Gastrocnemius medialis (tissue), 4 donors: Measurements from ENCODE around the gene TOMM6.

Experiments used
- POLR2A ChIP-seq, 2 donors: fragments of 450-650 bp; IDR thresholded peaks; one replicate each; pipeline ENCODE4 v1.6.1; 2017; ENCODE audit warnings: antibody characterized with exemption in 2 of 2, mild to moderate bottlenecking in 2 of 2, moderate library complexity in 2 of 2
- TF ChIP-seq, protein P1 (sequence below), 5 experiments: fragments of 450-650 bp in 3 of 5; fragments of 200-600 bp in 2 of 5; sonication (generic) in 2 of 5; IDR thresholded peaks in 4 of 5; conservative IDR thresholded peaks in 1 of 5; 1 replicate in 4 of 5; 2 replicates in 1 of 5; pipeline ENCODE4 v1.5.1; 2016 to 2019; ENCODE audit warnings: antibody characterized with exemption in 5 of 5, mild to moderate bottlenecking in 3 of 5, moderate library complexity in 3 of 5

DNA sequence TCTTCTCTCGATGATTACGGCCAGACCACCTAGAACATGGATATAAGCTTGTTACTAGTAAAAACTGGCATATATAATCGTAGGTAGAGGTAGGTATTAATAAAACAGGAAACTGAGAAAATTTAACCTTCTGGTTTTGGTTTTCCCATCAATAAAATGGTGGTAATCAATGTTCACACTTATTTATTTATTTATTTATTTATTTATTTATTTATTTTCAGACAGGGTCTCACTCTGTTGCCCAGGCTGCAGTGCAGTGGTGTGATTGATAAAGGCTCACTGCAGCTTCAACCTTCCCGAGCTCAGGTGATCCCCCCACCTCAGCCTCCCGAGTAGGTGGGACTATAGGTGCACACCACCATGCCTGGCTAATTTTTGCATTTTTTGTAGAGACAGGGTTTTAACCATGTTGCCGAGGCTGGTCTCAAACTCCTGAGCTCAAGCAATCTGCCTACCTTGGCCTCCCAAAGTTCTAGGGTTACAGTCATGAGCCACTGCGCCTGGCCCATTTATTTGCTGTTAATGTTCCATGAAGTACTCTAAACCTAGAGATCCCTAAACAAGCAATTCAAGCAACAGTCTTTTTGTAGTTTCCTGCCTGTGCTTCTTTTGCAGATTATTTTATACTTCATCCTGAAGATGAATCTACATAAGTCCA is 11.5 kb downstream of the TOMM6 start:
- TF ChIP-seq, protein P1, sequence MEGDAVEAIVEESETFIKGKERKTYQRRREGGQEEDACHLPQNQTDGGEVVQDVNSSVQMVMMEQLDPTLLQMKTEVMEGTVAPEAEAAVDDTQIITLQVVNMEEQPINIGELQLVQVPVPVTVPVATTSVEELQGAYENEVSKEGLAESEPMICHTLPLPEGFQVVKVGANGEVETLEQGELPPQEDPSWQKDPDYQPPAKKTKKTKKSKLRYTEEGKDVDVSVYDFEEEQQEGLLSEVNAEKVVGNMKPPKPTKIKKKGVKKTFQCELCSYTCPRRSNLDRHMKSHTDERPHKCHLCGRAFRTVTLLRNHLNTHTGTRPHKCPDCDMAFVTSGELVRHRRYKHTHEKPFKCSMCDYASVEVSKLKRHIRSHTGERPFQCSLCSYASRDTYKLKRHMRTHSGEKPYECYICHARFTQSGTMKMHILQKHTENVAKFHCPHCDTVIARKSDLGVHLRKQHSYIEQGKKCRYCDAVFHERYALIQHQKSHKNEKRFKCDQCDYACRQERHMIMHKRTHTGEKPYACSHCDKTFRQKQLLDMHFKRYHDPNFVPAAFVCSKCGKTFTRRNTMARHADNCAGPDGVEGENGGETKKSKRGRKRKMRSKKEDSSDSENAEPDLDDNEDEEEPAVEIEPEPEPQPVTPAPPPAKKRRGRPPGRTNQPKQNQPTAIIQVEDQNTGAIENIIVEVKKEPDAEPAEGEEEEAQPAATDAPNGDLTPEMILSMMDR (IDR thresholded peaks at IDR 0.05 in 4 of 5, conservative IDR thresholded peaks at IDR 0.05 in 1 of 5): no peak
- no peak for TF ChIP-seq POLR2A (IDR thresholded peaks at IDR 0.05)
